LNCaP clone FGC (cell line): ENCODE results near the gene KBTBD7.

Experiments
- DNase-seq: peaks from one replicate; pipeline ENCODE4 v3.0.0-alpha.2; 2011; ENCODE audit warnings: low read depth
- H3K4me3 ChIP-seq: 2 replicates; pipeline ENCODE4 v1.5.1; 2011; ENCODE audit warnings: mild to moderate bottlenecking, low read depth, low read length, control low read depth
- CTCF ChIP-seq: IDR thresholded peaks from 2 replicates; pipeline ENCODE4 v1.5.1; 2012; ENCODE audit warnings: mild to moderate bottlenecking; ENCODE audit not compliant: control insufficient read depth, insufficient read depth; ENCODE audit errors: extremely low read depth

The KBTBD7 gene

GRCh38 chr13:41199079-41199478 lies 4.7 kb upstream of the KBTBD7 start:
- TF ChIP-seq CTCF = no peak
- no peak for DNase-seq
- H3K4me3 ChIP-seq = no peak overlapping the region

GRCh38 chr13:41196620-41197019 lies 2.3 kb upstream of the KBTBD7 start:
- no peak overlapping the region for H3K4me3 ChIP-seq
- TF ChIP-seq CTCF = 0 out of 2 replicates have a peak, but pooled peaks have one; percentile 17
- no peak for DNase-seq

- no peak for TF ChIP-seq CTCF
- no peak for DNase-seq
- no peak overlapping the region for H3K4me3 ChIP-seq
These were observed 1.6 kb upstream of the KBTBD7 start for GRCh38 chr13:41196011-41196410.

- peak overlapping the region; percentile 78 for H3K4me3 ChIP-seq
- no peak for TF ChIP-seq CTCF
- DNase-seq = no peak
These were observed 900 bp downstream of the KBTBD7 start for GRCh38 chr13:41193469-41193868.

GRCh38 chr13:41188584-41188983 lies 5.8 kb downstream of the KBTBD7 start:
- DNase-seq = no peak
- no peak overlapping the region for H3K4me3 ChIP-seq
- TF ChIP-seq CTCF = no peak

- DNase-seq = no peak
- H3K4me3 ChIP-seq = no peak overlapping the region
- no peak for TF ChIP-seq CTCF
These were observed 7.9 kb downstream of the KBTBD7 start for GRCh38 chr13:41186481-41186880.

- no peak for DNase-seq
- TF ChIP-seq CTCF = no peak
- H3K4me3 ChIP-seq = no peak overlapping the region
These were observed 12.1 kb downstream of the KBTBD7 start for GRCh38 chr13:41182231-41182630.
